SK-N-SH treated with all-trans-retinoic acid at 6 μM for 48 hours (cell line): ENCODE data around the gene TPBGL.

ENCODE experiments used
- ATAC-seq: fragments of 200-7000 bp; cut with Tn5 transposase; 3 replicates; pipeline ENCODE4 v1.9.1; 2020; ENCODE audit warnings: mild to moderate bottlenecking, moderate library complexity
- ARNTL ChIP-seq: fragments of 450-650 bp; formaldehyde crosslinking; IDR thresholded peaks from 2 replicates; pipeline ENCODE4 v1.5.0; 2020; ENCODE audit warnings: low read depth, mild to moderate bottlenecking, moderate library complexity, borderline replicate concordance
- BACH2 ChIP-seq: fragments of 250-450 bp; sonication (Bioruptor Pico); IDR thresholded peaks from 2 replicates; pipeline ENCODE4 v1.9.0; 2021; ENCODE audit warnings: mild to moderate bottlenecking, borderline replicate concordance
- CREB5 ChIP-seq: fragments of 250-450 bp; sonication (Bioruptor Pico); IDR thresholded peaks from 2 replicates; pipeline ENCODE4 v1.5.1; 2020; ENCODE audit warnings: low read depth, mild to moderate bottlenecking, moderate library complexity
- CSDC2 ChIP-seq: fragments of 250-450 bp; sonication (Bioruptor Pico); IDR thresholded peaks from 2 replicates; pipeline ENCODE4 v1.5.0; 2020; ENCODE audit warnings: mild to moderate bottlenecking, moderate library complexity
- GLIS3 ChIP-seq: fragments of 250-450 bp; sonication (Bioruptor Pico); IDR thresholded peaks from 2 replicates; pipeline ENCODE4 v1.5.0; 2020; ENCODE audit warnings: mild to moderate bottlenecking, moderate library complexity
- OSR1 ChIP-seq: fragments of 250-450 bp; sonication (Bioruptor Pico); IDR thresholded peaks from 2 replicates; pipeline ENCODE4 v1.8.0; 2022; ENCODE audit warnings: moderate library complexity, mild to moderate bottlenecking, inconsistent platforms
- PATZ1 ChIP-seq: fragments of 250-450 bp; sonication (Bioruptor Pico); IDR thresholded peaks from 2 replicates; pipeline ENCODE4 v1.8.0; 2020; ENCODE audit warnings: mild to moderate bottlenecking, moderate library complexity, borderline replicate concordance
- POU6F1 ChIP-seq: fragments of 250-450 bp; sonication (Bioruptor Pico); IDR thresholded peaks from 2 replicates; pipeline ENCODE4 v1.8.0; 2021; ENCODE audit warnings: low read depth, mild to moderate bottlenecking, moderate library complexity, borderline replicate concordance
- PPARA ChIP-seq: fragments of 250-450 bp; sonication (Bioruptor Pico); IDR thresholded peaks from 2 replicates; pipeline ENCODE4 v1.5.0; 2020; ENCODE audit warnings: mild to moderate bottlenecking, borderline replicate concordance
- RARB ChIP-seq: fragments of 250-450 bp; sonication (Bioruptor Pico); IDR thresholded peaks from 2 replicates; pipeline ENCODE4 v1.8.0; 2021; ENCODE audit warnings: mild to moderate bottlenecking, moderate library complexity
- SNAI2 ChIP-seq: fragments of 250-450 bp; sonication (Bioruptor Pico); IDR thresholded peaks from 2 replicates; pipeline ENCODE4 v1.5.0; 2020; ENCODE audit warnings: mild to moderate bottlenecking, moderate library complexity
- TCF4 ChIP-seq: fragments of 250-450 bp; sonication (Bioruptor Pico); IDR thresholded peaks from 2 replicates; pipeline ENCODE4 v1.8.0; 2021; ENCODE audit warnings: mild to moderate bottlenecking, moderate library complexity, borderline replicate concordance
- TOX ChIP-seq: fragments of 250-450 bp; sonication (Bioruptor Pico); IDR thresholded peaks from 2 replicates; pipeline ENCODE4 v1.8.0; 2021; ENCODE audit warnings: mild to moderate bottlenecking, moderate library complexity, borderline replicate concordance
- ZC3H10 ChIP-seq: fragments of 250-450 bp; sonication (Bioruptor Pico); IDR thresholded peaks from 2 replicates; pipeline ENCODE4 v1.5.1; 2021; ENCODE audit warnings: mild to moderate bottlenecking, moderate library complexity
- ZFP3 ChIP-seq: fragments of 250-450 bp; sonication (Bioruptor Pico); IDR thresholded peaks from 2 replicates; pipeline ENCODE4 v1.5.0; 2020; ENCODE audit warnings: mild to moderate bottlenecking, moderate library complexity
- ZFP30 ChIP-seq: fragments of 450-650 bp; formaldehyde crosslinking; IDR thresholded peaks from 2 replicates; pipeline ENCODE4 v1.5.0; 2022; ENCODE audit warnings: mild to moderate bottlenecking, moderate library complexity
- ZNF565 ChIP-seq: fragments of 450-650 bp; formaldehyde crosslinking; conservative IDR thresholded peaks from 2 replicates; pipeline ENCODE4 v1.5.0; 2020; ENCODE audit warnings: low read depth, mild to moderate bottlenecking, moderate library complexity
- ZNF70 ChIP-seq: fragments of 450-650 bp; formaldehyde crosslinking; IDR thresholded peaks from 2 replicates; pipeline ENCODE4 v1.5.0; 2020; ENCODE audit warnings: mild to moderate bottlenecking, moderate library complexity
- TF ChIP-seq, protein P1 (sequence below): fragments of 250-450 bp; sonication (Bioruptor Pico); IDR thresholded peaks from 2 replicates; pipeline ENCODE4 v1.5.0; 2020; ENCODE audit warnings: mild to moderate bottlenecking, moderate library complexity

Gene TPBGL

GRCh38 chr11:75246671-75247350 is 6.2 kb downstream of the TPBGL start:
- TF ChIP-seq ARNTL: no peak
- TF ChIP-seq TCF4: no peak
- TF ChIP-seq POU6F1 (CRISPR knock-in tag): no peak
- TF ChIP-seq, protein P1, sequence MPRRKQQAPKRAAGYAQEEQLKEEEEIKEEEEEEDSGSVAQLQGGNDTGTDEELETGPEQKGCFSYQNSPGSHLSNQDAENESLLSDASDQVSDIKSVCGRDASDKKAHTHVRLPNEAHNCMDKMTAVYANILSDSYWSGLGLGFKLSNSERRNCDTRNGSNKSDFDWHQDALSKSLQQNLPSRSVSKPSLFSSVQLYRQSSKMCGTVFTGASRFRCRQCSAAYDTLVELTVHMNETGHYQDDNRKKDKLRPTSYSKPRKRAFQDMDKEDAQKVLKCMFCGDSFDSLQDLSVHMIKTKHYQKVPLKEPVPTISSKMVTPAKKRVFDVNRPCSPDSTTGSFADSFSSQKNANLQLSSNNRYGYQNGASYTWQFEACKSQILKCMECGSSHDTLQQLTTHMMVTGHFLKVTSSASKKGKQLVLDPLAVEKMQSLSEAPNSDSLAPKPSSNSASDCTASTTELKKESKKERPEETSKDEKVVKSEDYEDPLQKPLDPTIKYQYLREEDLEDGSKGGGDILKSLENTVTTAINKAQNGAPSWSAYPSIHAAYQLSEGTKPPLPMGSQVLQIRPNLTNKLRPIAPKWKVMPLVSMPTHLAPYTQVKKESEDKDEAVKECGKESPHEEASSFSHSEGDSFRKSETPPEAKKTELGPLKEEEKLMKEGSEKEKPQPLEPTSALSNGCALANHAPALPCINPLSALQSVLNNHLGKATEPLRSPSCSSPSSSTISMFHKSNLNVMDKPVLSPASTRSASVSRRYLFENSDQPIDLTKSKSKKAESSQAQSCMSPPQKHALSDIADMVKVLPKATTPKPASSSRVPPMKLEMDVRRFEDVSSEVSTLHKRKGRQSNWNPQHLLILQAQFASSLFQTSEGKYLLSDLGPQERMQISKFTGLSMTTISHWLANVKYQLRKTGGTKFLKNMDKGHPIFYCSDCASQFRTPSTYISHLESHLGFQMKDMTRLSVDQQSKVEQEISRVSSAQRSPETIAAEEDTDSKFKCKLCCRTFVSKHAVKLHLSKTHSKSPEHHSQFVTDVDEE: no peak
- TF ChIP-seq GLIS3: no peak
- no peak for TF ChIP-seq CREB5 (CRISPR knock-in tag)
- no peak for TF ChIP-seq SNAI2 (CRISPR knock-in tag)
- no peak for TF ChIP-seq CSDC2
- no peak for TF ChIP-seq PATZ1 (CRISPR knock-in tag)
- no peak for TF ChIP-seq ZFP30 (CRISPR knock-in tag)
- TF ChIP-seq ZC3H10 (CRISPR knock-in tag): no peak
- TF ChIP-seq RARB: no peak
- no peak for TF ChIP-seq ZNF70 (CRISPR knock-in tag)
- ATAC-seq: no peak

DNA sequence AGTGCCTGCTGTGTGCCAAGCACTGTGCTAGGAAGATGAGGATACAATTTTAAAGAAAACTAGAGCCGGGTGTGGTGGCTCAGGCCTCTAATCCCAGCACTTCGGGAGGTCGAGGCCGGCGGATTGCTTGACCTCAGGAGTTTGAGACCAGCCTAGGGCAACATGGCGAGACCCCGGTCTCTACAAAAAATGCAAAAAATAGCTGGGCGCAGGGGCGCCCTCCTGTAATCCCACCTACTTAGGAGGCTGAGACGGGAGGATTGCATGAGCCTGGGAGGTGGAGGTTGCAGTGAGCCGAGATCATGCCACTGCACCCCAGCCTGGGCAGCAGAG is 8.3 kb downstream of the TPBGL start:
- TF ChIP-seq PPARA (CRISPR knock-in tag) (no peak), ZC3H10 (CRISPR knock-in tag) (no peak), BACH2 (CRISPR knock-in tag) (no peak), CSDC2 (no peak), ZNF565 (no peak), TOX (CRISPR knock-in tag) (no peak), OSR1 (no peak), GLIS3 (no peak), SNAI2 (CRISPR knock-in tag) (no peak), POU6F1 (CRISPR knock-in tag) (no peak), ZFP3 (CRISPR knock-in tag) (no peak), ZFP30 (CRISPR knock-in tag) (no peak), TCF4 (no peak)
- TF ChIP-seq, protein P1: no peak
- ATAC-seq: no peak
